Measurements from ENCODE around the gene CHRNA10. TPM values are rescaled to one million over a fixed set of nuclear protein-coding genes. Genes with fewer than 3 reads are reported as not detected.

CHRNA10 gene
- total and polyA plus RNA-seq, 10 of the 15 experiments (the other 5 are each of a cell fraction or from before 2014, with no cell fraction given) = 0.14 to 1.5 (median 0.57) TPM

GRCh38 chr11:3622521-3622920, 48.7 kb downstream of the CHRNA10 start:
- 21% methylated on average over 4 of the region's 4 CpGs for WGBS (ENCODE audit: insufficient coverage, insufficient replicate concordance, low lambda C conversion rate, missing lambda C conversion rate)
- Histone ChIP-seq H3K9ac (ENCODE audit: control insufficient read depth, insufficient read depth, low read length) (no peak overlapping the region), H2AFZ (ENCODE audit: control insufficient read depth, low read depth, low read length) (no peak overlapping the region), H3K9me3 (replicated peaks; ENCODE audit: control insufficient read depth, insufficient read depth, low read length) (no peaks in the 10 kb centered on the region), H3K4me1 (ENCODE audit: control insufficient read depth, insufficient read depth, low read length) (no peaks in the 10 kb centered on the region), H4K20me1 (ENCODE audit: control insufficient read depth, insufficient read depth) (no peaks in the 10 kb centered on the region), H3K27ac (ENCODE audit: control insufficient read depth, insufficient read depth) (no peak overlapping the region), H3K79me2 (ENCODE audit: control insufficient read depth, insufficient read depth, low read length) (no peaks in the 10 kb centered on the region), H3K4me2 (ENCODE audit: control insufficient read depth, insufficient read depth) (no peak overlapping the region), H3K27me3 (replicated peaks in 1 of 2; ENCODE audit: control insufficient read depth in 2 of 2, insufficient read depth in 2 of 2, low read length in 1 of 2) (no peaks in the 10 kb centered on the region), H3K4me3 (no peak overlapping the region), H3K36me3 (ENCODE audit: control insufficient read depth in 2 of 2, insufficient read depth in 2 of 2, low read length in 1 of 2) (no peaks in the 10 kb centered on the region)
- ChIA-PET POLR2A (no interaction called here), SMC1A (ENCODE audit: uncharacterized antibody, unreplicated experiment) (no interaction called here), CTCF (no interaction called here), RAD21 (ENCODE audit: unreplicated experiment) (no interaction called here)
- TF ChIP-seq DPF2 (IDR thresholded peaks at IDR 0.05) = no peak
- no peak for TF ChIP-seq SREBF2 (IDR thresholded peaks at IDR 0.05; ENCODE audit: low read length)
- TF ChIP-seq, protein P1, sequence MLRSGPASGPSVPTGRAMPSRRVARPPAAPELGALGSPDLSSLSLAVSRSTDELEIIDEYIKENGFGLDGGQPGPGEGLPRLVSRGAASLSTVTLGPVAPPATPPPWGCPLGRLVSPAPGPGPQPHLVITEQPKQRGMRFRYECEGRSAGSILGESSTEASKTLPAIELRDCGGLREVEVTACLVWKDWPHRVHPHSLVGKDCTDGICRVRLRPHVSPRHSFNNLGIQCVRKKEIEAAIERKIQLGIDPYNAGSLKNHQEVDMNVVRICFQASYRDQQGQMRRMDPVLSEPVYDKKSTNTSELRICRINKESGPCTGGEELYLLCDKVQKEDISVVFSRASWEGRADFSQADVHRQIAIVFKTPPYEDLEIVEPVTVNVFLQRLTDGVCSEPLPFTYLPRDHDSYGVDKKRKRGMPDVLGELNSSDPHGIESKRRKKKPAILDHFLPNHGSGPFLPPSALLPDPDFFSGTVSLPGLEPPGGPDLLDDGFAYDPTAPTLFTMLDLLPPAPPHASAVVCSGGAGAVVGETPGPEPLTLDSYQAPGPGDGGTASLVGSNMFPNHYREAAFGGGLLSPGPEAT (IDR thresholded peaks at IDR 0.05; ENCODE audit: low read depth) = no peak
- no peak for TF ChIP-seq TCF7 (IDR thresholded peaks at IDR 0.05; ENCODE audit: borderline replicate concordance)
- no peak for TF ChIP-seq PBX3 (IDR thresholded peaks at IDR 0.05; ENCODE audit: insufficient replicate concordance, low read depth, low read length)
- TF ChIP-seq MTA3 (IDR thresholded peaks at IDR 0.05; ENCODE audit: borderline replicate concordance, low read length) = no peak
- no peak for TF ChIP-seq SPI1 (IDR thresholded peaks at IDR 0.05; ENCODE audit: borderline replicate concordance, insufficient read depth, low read depth, low read length)
- no peak for TF ChIP-seq ZNF207 (IDR thresholded peaks at IDR 0.05; ENCODE audit: borderline replicate concordance)
- no peak for TF ChIP-seq ZNF274 (IDR thresholded peaks at IDR 0.05; ENCODE audit: insufficient read depth, insufficient read length)
- TF ChIP-seq CREB1 (IDR thresholded peaks at IDR 0.05; ENCODE audit: low read depth) = no peak
- no peak for DNase-seq (ENCODE audit: low read depth, low spot score)
- peak; percentile 26 for ATAC-seq
- intact Hi-C loops (cut with micrococcal nuclease; ENCODE audit: unreplicated experiment) = no loop called here
- in situ Hi-C loops (cut with MboI) = no loop called here
- BruUV-seq (replicated peaks) = no TSS peak
- no peak for FAIRE-seq

Measured in GM12878 (cell line).